Measurements from ENCODE around the gene FOXP3. TPM values are rescaled to one million over a fixed set of nuclear protein-coding genes. Genes with fewer than 3 reads are reported as not detected.

The FOXP3 gene
- total RNA-seq, 2 experiments from 2014 or later = 13.0 TPM

DNA sequence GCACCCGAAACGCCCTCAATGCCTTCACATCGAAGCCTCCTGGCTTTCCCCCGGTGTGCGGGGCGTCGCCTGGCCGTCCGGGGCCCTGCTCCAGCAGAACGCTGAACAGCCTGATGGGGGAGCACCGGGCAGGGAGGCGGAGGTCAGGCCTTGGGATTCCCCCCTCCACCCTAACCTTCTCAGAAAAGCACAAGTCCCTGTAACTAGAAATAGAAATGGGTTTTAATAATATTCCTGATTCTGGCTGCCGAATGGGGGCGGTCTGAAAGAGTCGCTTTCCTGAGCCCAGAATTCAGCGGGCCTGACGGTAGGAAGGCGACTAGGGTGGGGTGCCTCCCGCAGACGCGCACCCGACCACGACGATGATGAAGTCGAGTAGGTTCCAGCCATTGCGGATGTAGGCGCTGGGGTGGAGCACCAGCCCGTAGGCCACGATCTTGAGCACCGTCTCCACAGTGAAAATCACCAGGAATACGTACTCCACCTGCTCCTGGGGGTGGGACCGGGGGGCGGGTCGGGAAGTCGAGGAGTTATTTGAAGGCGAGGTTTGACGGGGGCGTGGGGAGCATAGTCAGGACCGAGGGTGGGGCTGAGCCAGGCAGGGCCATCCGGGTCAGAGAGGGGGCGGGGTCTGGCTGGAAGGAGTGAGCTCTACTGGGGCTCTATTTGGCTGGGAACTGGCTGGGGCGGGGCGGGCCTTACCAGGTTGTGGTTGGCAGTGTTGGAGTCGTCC, 33.8 kb downstream of the FOXP3 start:
- POLR2A ChIA-PET = no interaction called here
- CTCF ChIA-PET = interaction anchor here (1.0 kb wide), 1 partner anchor 40 kb away, joined by 3 read pairs; no protein-coding TSS in a partner anchor

DNA sequence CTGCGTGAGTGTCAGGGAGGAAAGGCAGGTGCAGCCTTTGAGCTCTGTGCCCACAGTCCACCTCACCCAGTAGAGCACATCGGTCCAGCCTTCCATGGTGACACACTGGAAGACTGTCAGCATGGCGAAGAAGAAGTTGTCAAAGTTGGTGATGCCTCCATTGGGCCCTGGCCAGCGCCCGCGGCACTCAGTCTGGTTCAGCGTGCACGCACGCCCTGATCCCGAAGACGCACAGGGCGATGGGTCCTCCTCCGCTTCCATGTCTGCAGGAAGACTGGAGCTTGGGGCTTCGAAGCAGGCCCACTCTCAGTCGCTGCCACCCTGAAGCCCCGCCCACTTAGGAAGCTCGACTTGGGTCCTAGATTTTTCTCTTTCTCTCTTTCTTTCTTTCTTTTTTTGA, 36.3 kb downstream of the FOXP3 start:
- POLR2A ChIA-PET = no interaction called here
- CTCF ChIA-PET = no interaction called here

DNA sequence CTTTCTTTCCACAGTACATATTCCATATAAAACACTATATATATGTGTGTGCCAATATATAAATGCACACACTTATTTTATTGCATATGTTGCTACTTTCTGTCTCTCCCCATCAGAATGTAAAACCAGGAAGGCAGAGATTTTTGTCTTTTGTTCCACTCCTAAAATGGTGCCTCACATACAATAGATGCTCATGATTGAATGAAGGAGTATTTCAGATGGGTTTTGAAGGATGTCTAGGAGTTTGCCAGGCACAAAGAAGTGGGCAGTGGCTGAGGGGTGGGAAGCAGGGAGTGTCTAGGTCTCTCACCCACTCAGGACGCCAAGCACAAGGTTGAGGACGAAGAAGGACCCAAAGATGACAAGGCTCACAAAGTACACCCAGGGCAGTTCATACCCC, 36.8 kb downstream of the FOXP3 start:
- ChIA-PET POLR2A (no interaction called here), CTCF (no interaction called here)

DNA sequence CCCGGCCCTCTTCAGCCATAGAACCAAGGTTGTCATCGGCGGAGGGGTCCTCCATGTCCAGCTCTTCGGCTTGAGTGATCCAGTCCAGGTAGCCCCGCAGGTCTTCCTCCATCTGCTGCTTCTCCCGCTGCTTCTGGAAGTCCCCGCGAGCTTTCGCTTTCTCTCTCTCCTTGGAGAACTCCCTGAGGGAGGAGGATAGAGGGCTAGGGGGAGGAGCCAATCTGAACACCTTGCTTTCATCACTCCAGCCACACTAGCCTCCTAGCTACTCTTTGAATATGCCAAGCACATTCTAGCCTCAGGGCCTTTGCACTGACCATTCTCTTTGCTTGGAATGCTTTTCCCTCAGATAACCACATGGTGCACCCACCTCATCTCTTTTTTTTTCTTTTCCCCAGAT, 37.6 kb downstream of the FOXP3 start:
- ChIA-PET CTCF (no interaction called here), POLR2A (no interaction called here)

DNA sequence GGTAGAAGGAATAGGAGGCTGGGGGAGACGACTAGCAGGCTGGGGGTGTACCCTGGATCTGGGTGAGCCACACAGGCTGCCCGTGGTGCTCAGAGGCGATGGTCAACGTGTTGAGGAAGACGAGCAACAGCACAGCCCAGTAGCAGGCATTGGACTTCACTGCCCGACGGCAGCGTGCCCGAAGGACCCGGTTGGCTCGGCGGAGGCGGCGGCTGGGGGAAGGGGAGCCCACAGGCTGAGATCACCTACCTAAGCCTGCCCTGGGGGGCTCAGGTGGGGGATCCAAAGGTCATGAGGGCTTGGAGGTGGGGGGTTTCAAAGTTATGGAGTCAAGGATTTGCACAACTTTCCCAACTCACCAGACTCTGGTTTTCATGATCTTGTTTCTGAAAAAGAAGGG, 38.7 kb downstream of the FOXP3 start:
- CTCF ChIA-PET = no interaction called here
- POLR2A ChIA-PET = no interaction called here

DNA sequence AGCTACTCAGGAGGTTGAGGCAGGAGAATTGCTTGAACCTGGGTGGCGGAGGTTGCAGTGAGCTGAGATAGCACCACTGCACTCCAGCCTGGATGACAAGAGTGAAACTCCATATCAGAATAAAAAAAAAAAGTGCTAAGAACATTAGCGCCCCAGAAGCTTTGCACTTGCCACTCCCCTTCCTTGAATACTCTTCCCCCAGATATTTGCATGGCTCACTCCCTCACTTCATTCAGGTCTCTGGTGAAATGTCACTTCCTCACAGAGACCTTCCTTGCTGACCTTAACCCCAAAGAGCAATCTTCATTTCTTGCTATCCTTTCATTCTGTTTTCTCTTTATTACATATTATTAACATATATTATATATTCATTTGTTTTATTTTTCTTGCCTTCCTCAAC, 42.6 kb downstream of the FOXP3 start:
- ChIA-PET CTCF (no interaction called here), POLR2A (no interaction called here)

DNA sequence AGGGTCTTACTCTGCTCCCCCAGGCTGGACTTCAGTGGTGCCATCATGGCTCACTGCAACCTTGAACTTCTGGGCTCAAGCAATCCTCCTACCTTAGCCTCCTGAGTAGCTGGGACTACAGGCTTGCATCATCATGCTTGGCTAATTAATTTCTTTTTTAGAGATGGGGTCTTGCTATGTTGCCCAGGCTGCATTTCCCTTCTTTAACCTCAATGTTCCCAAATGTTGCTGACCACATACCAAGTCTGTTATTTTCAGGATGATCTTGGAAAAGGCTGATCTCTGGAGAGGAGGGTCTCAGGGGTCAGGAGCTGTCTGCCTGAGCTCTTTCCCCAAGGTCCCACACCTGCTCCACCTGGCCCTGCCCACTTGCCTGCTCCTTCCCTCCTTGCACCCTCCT, 44.4 kb downstream of the FOXP3 start:
- POLR2A ChIA-PET = no interaction called here
- CTCF ChIA-PET = no interaction called here

DNA sequence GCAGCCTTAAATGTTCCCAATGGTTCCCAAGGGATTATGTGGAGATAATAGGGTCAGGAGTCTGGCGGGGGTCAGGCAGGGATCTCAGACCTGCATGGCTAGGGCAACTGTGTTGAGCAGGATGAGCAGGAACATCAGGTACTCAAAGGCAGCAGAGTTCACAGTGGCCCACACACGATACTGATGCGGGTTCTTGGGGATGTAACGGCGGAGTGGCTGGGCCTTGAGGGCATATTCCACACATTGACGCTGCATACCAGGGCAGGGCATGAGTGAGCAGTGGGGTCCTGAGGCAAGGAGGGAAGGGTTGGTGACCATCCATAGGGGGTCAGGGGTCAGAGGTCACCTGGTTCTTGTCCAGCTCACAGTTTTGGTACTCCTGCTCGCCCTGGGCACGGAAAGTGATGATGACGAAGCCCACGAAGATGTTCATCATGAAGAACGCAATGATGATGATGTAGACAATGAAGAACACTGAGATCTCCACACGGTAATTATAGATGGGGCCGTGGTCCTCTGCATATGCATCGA, 49.4 kb downstream of the FOXP3 start:
- CTCF ChIA-PET = no interaction called here
- POLR2A ChIA-PET = no interaction called here

DNA sequence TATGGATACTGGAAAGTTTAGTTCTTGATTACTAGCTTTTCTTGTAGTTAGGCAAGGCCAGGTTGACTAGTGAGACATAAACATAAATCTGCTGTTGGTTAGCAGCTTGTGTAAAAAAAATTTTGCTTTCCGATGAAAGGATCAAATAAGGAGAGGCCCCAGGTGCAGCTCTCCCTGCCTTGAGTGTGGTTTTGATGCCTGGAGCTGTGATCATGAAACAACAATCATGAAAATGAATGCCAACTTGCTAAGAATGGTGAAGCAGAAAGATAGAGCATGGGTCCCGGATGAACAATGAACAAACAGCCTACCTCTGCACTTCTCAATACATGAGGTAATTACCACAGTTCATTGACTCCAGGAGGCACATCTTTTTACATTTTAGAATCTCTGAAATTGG, 50.1 kb downstream of the FOXP3 start:
- CTCF ChIA-PET = no interaction called here
- POLR2A ChIA-PET = no interaction called here

DNA sequence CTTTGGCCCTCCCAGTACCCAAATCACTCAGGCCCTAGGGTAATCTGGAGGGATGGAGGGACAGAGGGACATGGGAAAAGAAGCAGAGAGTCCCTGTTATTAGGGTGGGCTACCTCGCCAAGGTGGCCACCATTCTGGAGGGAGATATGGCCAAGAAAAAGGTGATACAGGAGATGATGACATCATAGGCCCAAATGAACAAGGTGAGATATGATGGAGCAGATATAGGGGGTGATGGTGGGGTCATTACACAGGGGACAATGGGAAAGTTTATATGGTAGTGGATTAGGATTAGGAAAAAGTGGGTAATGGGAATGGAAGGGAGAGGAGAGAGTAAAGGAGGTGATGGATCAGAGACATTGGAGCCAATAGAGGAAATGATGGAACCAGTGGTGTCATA, 51.6 kb downstream of the FOXP3 start:
- CTCF ChIA-PET = no interaction called here
- POLR2A ChIA-PET = no interaction called here

DNA sequence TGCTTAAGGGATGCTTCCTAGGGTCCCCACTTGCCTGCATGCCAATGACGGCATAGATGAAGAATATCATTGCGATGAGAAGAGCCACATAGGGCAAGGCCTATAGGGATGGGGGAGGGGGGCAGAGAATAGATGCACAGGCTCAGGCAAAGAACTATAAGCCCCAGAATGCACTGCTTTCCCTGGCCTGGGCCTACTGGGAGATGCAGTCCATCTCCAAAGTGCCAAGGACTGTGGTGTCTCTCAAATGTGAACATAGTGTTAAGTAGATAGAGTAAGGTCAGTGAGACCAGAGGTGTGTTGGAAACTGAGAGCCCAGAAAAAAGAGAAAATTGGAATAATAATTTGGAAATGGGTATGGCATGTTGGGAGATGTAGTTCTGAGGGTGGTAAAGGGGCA, 52.3 kb downstream of the FOXP3 start:
- ChIA-PET CTCF (no interaction called here), POLR2A (no interaction called here)

DNA sequence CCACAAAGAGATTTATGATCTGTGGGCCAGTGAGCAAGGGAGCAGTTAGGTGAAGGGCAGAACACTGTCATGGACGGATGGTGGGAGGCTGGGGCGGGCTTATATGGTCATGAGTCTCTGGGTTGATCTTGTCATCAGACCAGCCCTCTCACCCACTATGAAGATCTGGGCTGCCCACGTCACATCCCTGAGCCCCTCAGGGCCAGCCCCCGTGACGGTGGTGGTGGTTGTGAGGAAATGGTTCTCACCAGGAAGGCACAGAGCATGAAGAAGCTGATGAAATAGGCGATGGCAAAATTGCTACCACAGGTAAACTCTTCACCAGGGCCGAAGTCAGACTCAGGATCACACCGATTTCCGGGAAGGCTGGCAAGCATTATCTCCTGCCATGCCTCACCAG, 53.4 kb downstream of the FOXP3 start:
- CTCF ChIA-PET = no interaction called here
- POLR2A ChIA-PET = no interaction called here

DNA sequence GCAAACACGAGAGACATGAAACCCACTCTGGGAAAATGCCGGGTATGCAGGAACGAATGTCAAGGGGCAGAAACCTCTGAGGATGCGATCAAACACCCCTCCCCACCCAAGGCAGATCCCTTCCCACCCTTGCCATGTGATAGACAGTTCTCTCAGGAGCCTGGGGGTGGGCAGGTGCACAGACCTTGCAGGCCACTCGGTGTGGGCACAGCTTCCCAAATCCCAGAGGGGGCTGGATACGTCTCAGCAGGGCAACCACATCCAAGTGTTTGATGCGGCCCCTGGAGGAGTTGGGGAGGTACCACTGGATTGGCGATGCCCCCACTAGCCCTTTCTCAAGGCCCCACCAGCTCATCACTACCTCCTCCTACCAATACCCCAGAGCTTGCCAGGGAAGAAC, 54.1 kb downstream of the FOXP3 start:
- POLR2A ChIA-PET = no interaction called here
- CTCF ChIA-PET = no interaction called here

DNA sequence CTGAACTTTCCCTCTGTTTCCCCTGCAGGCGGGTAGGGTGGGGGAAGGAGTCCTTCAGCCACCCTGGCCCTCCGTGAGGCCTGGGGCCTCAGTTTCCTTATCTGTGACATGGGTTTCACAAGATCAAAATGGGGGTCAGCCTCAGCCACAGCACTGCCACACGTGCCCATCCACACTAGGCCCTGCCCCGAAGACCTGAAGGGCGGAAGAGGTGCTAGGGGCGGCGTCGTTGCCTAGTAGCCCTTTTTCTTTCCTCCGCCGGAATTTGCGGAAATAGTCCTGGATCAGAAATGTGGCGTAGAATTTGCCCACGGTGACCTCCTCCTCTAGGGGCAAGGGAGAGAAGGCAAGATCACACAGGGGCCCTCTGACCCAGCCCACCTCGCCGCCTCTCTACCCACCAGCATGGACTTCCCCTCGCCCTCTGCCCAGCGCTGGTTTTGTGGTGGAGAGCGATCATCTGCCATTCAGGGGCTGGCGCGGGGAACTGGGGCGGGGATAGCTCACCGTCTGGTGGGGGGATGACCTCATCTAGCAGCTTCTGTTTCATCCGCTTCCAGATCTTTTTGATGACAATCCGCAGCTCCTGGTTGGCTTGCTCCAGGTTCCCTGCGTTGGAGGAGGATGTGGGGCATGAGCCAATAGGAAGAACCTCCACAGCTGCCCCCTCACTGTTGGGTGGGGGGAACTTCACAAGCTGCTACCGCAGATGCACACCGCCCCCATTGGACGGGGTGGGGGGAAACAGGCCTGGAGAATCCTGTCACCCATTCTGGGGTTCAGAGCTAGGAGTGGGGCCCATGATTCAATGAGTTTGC, 54.9 kb downstream of the FOXP3 start:
- ChIA-PET CTCF (no interaction called here), POLR2A (no interaction called here)

DNA sequence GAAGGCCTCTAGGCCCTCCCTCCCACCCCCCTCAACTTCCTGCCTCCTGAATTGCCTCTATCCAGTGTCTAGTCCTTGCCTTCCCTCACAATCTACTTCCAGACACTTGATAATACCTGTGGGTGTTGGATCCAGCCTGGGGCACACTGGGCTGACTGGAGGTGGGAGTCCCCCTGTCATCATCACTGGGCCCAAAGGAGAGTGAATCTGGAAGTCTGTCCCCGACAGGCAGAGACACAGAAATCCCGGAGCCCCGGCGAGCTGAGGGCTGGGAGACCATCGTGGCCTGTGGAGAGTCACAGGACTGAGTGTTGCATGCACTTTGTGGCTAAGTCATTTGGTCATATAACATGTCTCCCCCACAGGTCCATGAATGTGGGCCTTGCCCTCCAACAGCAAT, 56.1 kb downstream of the FOXP3 start:
- ChIA-PET POLR2A (no interaction called here), CTCF (no interaction called here)

DNA sequence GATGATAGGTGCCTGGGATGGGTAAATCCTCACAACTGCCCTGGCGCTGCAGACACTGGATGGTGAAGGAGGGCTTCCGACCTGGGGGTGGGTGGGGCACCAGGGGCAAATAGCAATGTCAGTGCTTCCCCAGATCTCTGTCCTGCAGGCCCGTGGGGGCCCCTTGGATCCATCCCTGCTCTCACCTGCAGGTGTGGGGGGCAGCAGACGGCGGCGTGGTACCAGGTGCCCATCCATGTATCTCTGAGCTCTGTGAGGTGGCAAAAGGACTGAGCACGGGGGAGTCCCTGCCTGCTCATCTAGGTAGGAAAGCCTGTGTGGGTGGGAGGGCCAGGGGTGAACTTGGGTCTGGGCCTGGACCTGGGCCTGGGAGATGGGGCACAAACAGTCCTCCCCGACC, 58.0 kb downstream of the FOXP3 start:
- POLR2A ChIA-PET = no interaction called here
- CTCF ChIA-PET = no interaction called here

DNA sequence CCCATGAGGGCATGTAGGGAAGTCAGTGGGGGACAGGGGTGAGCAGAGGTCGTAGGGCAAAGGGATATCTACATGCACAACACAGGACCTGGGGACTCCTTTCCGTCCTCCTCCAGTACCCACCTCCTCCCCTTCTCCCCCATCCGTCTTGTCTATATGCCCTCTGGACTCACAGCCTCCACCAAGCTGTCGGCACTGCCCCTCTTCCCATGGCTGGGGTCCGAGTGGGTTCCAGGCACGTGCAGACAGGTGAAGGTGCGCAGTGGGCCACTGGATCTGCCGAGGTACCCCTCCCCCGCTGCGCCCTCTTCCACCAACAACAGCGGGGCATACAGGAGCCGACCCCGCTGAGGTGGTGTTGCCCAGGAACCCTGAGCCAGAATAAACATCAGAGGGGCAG, 59.1 kb downstream of the FOXP3 start:
- CTCF ChIA-PET = no interaction called here

DNA sequence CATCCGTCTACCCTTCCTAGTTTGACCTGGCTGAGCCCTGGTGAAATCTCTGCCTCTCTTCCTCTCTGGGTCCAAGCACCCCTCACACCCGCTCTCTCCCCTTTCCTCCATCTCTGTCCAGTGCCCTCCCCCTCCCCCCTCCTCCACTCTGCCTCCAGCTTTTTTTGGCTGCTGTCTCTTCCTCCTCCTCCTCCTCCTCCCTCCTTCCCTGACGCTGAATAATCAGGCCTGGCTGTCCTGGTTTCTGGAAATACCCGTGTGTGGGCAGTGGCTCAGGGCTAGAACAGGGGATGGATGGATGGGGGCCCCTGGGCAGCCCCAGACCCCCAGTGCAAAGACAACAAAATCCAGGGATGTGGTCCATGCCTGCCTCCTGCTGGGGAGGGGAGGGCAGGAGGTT, 59.8 kb downstream of the FOXP3 start:
- ChIA-PET CTCF (no interaction called here), POLR2A (no interaction called here)

More for the DNA sequence above, 59.1 kb downstream of the FOXP3 start:
- POLR2A ChIA-PET = no interaction called here

DNA sequence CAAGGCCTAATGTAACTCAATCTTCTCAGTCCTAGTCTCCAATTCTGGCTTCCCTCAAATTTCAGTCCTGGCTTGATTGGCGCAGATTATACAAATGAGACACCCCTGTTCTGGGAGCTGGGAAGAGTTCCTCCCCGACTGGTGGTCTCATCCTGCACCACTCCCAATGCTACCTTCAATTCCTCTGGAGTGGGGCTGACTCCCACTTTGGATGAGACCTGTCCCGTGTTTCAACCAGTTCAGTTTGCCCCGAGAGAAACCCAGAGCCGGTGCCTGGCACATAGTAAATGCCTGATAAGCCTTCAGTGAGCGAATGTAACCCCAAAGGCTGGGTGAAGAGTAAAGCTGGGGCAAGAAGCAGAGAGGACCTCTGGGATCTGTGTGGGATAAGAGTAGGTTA, 60.5 kb downstream of the FOXP3 start:
- ChIA-PET CTCF (no interaction called here), POLR2A (no interaction called here)

DNA sequence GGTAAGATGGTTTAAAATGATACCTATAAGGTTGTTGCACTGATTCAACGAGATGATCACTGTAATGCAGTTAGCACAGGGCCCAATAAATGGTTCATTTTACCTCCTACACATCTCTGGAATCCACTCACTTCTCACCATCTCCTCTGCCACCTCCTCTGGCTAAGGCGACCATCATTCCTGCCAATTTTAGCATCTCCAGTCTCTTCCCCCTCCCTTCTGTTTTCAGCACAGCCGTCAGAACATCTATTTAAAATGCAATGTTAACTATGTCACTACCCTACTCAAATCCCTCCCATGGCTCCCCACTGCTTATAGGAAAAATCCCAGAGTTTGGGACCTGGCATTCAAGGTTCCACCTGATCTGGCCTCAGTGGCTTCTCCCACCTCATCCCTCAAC, 61.0 kb downstream of the FOXP3 start:
- ChIA-PET CTCF (no interaction called here), POLR2A (no interaction called here)

DNA sequence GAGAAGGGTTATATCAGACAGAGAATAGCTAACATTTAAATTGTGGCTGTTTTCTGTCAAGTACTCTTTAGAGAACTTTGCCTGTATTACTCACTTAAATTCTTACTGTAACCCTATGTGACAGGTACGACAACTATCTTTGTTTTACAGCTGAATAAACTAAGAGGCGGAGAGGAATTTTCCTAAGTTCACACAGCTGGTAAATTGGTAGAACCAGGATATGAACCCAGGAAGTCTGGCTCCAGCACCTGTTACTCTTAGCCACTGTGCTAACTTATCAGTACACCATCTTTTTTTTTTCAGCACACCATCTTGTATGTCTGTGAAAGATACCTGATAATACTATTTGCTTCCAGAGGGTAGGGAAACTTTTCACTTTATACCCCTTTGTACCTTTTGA, 62.5 kb downstream of the FOXP3 start:
- ChIA-PET CTCF (interaction anchor here (0.7 kb wide), 1 partner anchor 89 kb away, joined by 3 read pairs; no protein-coding TSS in a partner anchor), POLR2A (no interaction called here)
